GM13977 (cell line): ENCODE data around the gene SPARC.

Experiments used
- DNase-seq: peaks from one replicate; pipeline ENCODE4 v3.0.0; 2012; ENCODE audit warnings: low spot score
- in situ Hi-C: fragments of 300-500 bp; cut with MboI; formaldehyde crosslinking; loops from one replicate; pipeline ENCODE4 v1.12.0; 2022; ENCODE audit warnings: low sequenced_read_pairs, low pct_unique_long_range_greater_than_20kb, mixed read lengths, inconsistent platforms; ENCODE audit not compliant: unreplicated experiment
- TF ChIP-seq, protein P1 (sequence below): IDR thresholded peaks from 2 replicates; pipeline ENCODE4 v1.5.1; 2012; ENCODE audit warnings: mild to moderate bottlenecking, control low read depth; ENCODE audit not compliant: insufficient read depth; ENCODE audit errors: extremely low read depth, missing control alignments

Gene SPARC

DNA sequence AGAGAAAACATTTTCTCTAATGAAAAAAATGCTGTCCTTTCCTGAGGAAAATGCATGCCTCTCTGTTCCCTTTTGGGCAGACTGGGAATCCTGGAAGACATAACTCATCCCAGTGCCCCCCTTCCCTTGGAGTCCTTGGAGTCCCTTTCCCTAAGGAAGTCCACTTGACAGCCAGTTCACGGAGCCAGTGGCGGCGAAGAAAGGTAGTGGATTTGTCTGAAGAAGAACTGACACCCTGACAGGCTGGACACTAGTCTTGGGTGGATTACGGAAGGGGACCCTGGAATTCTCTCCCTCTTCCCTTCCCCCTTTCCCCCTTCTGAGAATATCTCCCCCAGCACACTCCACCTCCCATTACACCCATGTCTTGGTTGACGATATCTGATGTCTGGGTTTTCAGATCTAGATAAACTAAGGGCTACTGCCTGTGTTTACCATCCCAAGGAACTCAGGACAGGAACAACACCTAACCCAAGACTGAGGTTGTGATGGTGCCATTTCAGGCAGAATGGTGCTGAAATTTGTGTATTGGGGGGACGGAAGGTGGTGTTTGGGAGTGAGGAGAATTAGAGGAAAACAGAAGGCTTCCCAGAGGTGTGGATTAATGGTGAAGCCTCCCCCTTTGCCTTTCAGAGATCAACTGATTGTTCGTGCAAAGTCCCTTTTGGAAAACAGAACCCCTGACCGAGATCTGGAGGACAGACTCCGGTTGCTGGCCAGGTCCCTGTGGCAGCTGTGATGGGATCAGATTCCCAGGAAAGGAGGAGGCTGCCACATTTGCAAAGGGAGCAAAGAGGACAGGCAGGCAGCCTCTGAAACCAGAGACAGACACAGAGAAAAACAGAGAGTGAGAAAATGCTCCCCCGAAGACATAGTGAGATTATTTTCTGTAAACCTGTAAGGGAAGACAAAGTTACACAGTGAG lies 704 bp downstream of the SPARC start:
- in situ Hi-C loops: no loop called here
- no peak for DNase-seq
- TF ChIP-seq, protein P1, sequence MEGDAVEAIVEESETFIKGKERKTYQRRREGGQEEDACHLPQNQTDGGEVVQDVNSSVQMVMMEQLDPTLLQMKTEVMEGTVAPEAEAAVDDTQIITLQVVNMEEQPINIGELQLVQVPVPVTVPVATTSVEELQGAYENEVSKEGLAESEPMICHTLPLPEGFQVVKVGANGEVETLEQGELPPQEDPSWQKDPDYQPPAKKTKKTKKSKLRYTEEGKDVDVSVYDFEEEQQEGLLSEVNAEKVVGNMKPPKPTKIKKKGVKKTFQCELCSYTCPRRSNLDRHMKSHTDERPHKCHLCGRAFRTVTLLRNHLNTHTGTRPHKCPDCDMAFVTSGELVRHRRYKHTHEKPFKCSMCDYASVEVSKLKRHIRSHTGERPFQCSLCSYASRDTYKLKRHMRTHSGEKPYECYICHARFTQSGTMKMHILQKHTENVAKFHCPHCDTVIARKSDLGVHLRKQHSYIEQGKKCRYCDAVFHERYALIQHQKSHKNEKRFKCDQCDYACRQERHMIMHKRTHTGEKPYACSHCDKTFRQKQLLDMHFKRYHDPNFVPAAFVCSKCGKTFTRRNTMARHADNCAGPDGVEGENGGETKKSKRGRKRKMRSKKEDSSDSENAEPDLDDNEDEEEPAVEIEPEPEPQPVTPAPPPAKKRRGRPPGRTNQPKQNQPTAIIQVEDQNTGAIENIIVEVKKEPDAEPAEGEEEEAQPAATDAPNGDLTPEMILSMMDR: no peak

DNA sequence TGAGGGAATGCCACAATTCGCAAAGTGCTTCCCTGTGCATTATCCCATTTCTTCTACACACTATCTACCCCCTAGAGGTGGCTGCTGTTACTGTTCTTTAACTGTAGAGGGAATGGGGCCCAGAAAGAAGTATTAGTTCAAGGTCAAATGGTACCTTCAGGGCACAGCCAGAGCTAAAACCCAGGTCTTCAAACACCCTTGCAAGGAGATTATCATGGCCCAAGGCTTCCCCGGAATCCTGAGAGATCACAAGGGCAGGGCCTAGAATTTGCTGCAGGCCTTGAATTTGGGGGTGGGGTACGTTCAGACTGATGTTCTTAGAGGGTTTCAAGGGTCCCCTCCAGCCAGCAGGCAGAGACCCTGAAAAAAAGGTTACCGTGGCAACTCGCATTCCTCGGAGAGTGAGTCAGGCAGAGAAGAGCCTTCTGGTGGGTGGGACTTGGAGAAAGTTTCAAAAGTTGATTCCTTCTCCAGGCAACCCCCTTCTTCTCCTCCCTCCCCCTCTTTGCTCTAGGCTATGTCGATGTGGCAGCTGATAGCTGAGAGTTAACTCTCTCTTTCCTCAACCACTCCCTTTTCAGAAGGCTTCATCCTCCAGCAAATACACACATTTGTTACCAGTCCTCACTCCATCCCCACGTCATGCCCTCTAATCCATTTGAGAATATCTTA lies 1.9 kb downstream of the SPARC start:
- DNase-seq: no peak
- TF ChIP-seq, protein P1: peak; percentile 16
- in situ Hi-C loops: no loop called here

DNA sequence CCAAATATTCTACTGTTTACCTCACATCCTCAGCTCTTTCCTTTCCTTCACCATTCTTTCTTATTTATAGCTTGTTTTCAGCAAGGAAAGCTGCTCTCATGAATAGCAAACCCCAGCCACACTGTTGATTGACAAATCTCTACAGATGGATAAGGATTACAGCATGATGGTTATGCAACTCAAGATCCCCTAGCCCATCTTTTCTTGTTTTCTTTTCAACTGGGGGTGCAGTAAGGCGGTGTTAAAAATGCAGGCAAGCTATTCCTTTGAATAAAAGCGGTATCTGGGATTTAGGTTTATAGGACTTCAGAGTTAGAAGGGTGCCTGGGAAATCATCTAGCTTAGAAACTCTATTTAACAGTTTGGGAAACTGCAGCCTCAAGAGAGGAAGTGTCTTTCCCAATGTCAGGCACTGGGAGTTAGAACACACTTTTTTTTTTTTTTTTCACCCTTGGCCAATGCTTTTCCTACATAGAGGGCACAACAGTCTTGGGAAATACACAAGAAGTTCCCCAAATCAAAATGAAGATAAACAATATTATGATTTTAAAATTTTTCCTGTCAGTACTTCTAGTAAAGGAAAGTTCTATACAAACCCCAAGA lies 2.6 kb downstream of the SPARC start:
- in situ Hi-C loops: no loop called here
- TF ChIP-seq, protein P1: no peak

DNA sequence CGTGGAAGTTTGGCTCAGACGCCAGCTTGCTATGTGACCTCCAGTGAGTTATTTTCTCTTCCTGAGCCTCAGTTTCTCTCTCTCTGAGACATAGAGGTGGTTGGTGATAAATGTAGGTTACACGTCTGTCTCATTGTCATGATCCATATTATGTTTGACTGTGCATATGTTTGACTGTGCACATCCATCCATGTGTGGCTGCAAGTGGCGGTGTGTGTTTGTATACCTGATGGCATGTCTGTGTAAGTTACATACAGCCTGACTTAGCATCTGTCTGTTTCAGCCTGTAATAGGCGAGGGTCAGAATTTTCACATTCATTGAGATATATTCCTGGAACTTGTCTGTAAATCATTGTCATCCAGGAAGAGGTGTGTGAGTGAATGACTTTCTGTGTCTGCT lies 3.3 kb downstream of the SPARC start:
- in situ Hi-C loops: no loop called here
- no peak for DNase-seq
- TF ChIP-seq, protein P1: no peak

More for the DNA sequence above, 2.6 kb downstream of the SPARC start:
- no peak for DNase-seq

DNA sequence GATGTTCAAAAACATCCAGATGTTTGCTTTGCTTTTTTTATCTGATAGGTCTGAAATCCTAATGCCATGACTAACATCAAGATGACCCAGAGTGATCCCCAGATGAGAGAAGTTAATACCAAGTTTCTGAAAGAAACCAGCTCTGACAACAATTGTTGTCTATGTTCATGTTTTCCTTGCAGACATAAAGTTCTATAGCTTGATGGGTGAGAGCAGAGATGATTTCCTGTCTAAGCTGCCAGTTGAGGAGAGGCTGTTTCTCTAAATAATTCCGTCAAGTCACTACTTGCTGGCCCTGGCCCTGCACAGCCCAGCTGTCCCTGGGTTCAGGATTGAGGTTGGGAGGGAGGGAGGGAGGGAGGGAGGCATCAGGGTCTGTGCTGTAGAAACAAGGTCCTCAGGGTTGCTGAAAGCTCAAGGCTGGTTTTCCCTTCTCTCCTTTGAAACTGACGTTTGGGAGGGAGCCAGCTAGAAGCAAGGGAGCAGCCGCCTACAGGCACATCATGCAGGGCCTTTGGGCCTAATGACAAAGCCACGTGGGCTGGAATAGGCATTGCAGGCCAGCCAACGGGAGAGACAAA lies 3.9 kb downstream of the SPARC start:
- in situ Hi-C loops: no loop called here
- no peak for DNase-seq
- TF ChIP-seq, protein P1: no peak

DNA sequence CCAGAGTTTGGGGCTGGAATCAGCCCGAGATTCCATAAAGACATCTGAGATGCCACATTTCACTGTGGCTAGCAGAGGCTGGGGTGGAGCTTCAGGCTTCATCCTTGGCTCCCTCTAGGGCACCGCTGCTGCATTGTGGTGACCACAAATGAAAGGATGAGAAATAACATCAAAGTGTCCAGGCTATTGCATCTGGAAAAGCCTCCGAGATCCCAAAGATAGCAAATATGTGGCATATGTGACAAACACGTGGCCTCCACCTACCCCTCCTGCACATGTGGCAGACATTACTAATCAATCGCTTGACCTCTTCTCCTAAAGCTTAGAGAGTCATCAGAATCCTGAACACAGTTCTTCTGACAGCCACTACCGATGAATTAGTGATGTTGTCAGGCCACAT lies 4.5 kb downstream of the SPARC start:
- no peak for DNase-seq
- in situ Hi-C loops: no loop called here
- TF ChIP-seq, protein P1: no peak
